ENCODE results near the gene EPGN. TPM values are rescaled to one million over a fixed set of nuclear protein-coding genes. Genes with fewer than 3 reads are reported as not detected.

Gene EPGN
- total and polyA plus RNA-seq, 12 donors, result 0.03 to 8.4 (median 0.66) TPM; not detected in 9

DNA sequence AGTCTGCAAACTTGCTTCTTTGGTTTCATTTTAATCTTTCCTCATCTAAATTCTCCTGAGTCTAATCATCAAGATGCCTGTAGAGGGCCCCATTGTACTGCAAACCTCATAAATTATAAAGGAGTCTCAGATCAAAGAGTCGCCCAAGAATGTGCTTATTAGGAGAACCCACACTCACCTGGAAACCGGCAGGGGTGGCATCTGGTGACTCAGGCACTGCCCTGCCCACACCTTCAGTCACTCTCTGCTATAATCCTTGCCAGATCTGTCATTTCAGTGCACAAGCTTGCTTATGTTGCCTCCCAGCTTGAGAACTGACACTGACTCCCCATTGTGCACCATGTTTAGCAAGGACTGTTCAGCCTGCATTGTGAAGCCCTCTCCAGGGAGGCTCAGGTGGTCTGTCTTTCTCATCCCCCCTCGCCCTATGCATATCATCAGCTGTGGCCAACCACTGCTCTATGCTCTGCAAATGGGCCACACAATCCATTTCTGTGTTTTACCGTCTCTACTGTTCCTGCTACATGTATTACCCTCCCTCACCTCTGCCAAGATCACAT is 12.4 kb downstream of the EPGN start:
- peak in 3 of 8 donors; percentile 29 to 61 (median 49) for ATAC-seq
- Histone ChIP-seq H3K27me3 (peaks cover 0 to 29% (median 7%) of the 10 kb centered on the region in 7 donors), H3K4me1 (no peaks in the 10 kb centered on the region), H3K4me3 (no peak overlapping the region), H3K36me3 (no peaks in the 10 kb centered on the region), H3K9me3 (no peaks in the 10 kb centered on the region), H3K27ac (no peak overlapping the region)
- TF ChIP-seq, protein P1, sequence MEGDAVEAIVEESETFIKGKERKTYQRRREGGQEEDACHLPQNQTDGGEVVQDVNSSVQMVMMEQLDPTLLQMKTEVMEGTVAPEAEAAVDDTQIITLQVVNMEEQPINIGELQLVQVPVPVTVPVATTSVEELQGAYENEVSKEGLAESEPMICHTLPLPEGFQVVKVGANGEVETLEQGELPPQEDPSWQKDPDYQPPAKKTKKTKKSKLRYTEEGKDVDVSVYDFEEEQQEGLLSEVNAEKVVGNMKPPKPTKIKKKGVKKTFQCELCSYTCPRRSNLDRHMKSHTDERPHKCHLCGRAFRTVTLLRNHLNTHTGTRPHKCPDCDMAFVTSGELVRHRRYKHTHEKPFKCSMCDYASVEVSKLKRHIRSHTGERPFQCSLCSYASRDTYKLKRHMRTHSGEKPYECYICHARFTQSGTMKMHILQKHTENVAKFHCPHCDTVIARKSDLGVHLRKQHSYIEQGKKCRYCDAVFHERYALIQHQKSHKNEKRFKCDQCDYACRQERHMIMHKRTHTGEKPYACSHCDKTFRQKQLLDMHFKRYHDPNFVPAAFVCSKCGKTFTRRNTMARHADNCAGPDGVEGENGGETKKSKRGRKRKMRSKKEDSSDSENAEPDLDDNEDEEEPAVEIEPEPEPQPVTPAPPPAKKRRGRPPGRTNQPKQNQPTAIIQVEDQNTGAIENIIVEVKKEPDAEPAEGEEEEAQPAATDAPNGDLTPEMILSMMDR (IDR thresholded peaks at IDR 0.05), result peak in 8 of 9 donors; percentile 12 to 57 (median 46)
- intact Hi-C loops (cut with DNase I), result loop anchor here in 6 of 10 donors (2.0 to 10.0 kb wide), 4 partner anchors 352 to 364 kb away; no protein-coding TSS in a partner anchor
- 40 to 41% methylated on average over 4 of the region's 4 CpGs for WGBS, 2 donors
- no peak for DNase-seq

DNA sequence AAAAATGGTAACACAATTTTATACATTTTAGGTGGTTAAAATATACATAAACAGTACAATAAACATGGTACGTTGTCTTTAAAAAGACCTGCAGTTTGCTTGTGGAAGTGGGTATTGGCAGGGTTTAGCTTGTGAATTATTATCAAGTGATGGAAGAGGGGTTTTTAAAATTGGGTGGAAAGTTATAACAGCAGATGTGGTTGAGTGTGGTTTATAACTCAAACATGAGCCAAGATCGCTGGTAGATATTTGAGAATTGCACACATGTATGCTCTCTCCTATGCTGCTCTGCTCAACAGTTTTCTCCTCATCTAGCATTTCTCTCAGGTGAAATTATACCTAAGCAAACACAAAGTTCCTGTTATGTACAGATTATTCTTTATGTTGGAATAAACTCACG is 14.0 kb downstream of the EPGN start:
- H3K27ac ChIP-seq, result no peak overlapping the region
- ATAC-seq, result no peak
- H3K36me3 ChIP-seq, result no peaks in the 10 kb centered on the region
- H3K27me3 ChIP-seq, result peaks cover 0 to 32% (median 7%) of the 10 kb centered on the region in 7 donors
- H3K4me3 ChIP-seq, result no peak overlapping the region
- no peak for DNase-seq
- WGBS, 2 donors, result 89 to 92% methylated on average over 3 of the region's 3 CpGs
- intact Hi-C loops (cut with DNase I), result loop anchor here in 5 of 10 donors (5.0 to 10.0 kb wide), 3 partner anchors 350 to 362 kb away; no protein-coding TSS in a partner anchor
- H3K4me1 ChIP-seq, result no peaks in the 10 kb centered on the region
- TF ChIP-seq, protein P1 (IDR thresholded peaks at IDR 0.05), result no peak
- no peaks in the 10 kb centered on the region for H3K9me3 ChIP-seq

DNA sequence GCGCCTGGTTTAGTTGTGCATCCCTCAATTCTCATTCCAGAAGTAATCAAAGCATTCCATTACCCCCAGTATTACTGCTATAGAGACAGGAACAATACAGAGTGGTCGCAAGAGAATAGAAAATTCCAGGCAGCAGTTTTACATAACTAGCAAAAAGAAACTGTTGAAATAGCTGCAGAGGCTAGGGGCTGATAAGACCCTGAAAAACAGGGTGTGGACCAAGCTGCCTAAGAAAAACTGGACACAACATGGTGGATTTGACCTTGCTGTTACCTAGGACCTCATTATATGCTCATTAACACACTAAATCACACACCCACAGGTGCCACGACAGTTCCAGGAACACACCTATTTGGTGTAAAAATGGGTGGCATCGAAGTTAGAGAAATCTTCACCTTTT is 15.4 kb downstream of the EPGN start:
- no peaks in the 10 kb centered on the region for H3K9me3 ChIP-seq
- H3K4me1 ChIP-seq, result no peaks in the 10 kb centered on the region
- 77% methylated on average over 4 of the region's 4 CpGs for WGBS, 2 donors
- ATAC-seq (no peak), DNase-seq (no peak)
- intact Hi-C loops (cut with DNase I), result loop anchor here in 5 of 10 donors (5.0 to 10.0 kb wide), 3 partner anchors 349 to 361 kb away; no protein-coding TSS in a partner anchor
- H3K4me3 ChIP-seq, result no peak overlapping the region
- TF ChIP-seq, protein P1 (IDR thresholded peaks at IDR 0.05), result no peak
- peaks cover 0 to 32% (median 7%) of the 10 kb centered on the region in 7 donors for H3K27me3 ChIP-seq
- no peak overlapping the region for H3K27ac ChIP-seq
- no peaks in the 10 kb centered on the region for H3K36me3 ChIP-seq

DNA sequence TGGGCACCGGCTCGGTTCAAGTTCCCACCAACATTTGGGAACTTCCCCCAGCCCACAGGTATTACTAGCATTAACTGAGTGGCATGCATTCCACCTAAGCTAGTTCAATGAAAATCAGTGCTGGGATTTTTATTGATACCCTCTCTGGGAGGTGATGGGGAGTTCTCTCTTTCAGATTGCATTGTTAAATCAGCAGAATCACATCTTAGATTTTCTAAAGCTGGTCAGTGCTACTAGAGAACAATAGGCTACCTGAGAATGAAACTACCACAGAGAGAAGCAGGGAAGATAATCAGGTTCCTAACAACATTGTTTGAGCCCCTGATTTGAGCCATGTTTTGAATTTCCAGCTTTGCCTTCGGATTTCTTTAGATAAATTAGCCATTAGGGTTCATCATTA is 16.0 kb downstream of the EPGN start:
- TF ChIP-seq, protein P1 (IDR thresholded peaks at IDR 0.05), result no peak
- H3K4me3 ChIP-seq, result no peak overlapping the region
- DNase-seq (no peak), ATAC-seq (no peak)
- intact Hi-C loops (cut with DNase I), result loop anchor here in 5 of 10 donors (5.0 to 10.0 kb wide), 3 partner anchors 348 to 361 kb away; no protein-coding TSS in a partner anchor
- 76 to 79% methylated on average over 3 of the region's 3 CpGs for WGBS, 2 donors
- no peaks in the 10 kb centered on the region for H3K9me3 ChIP-seq
- peaks cover 0 to 32% (median 7%) of the 10 kb centered on the region in 7 donors for H3K27me3 ChIP-seq
- no peak overlapping the region for H3K27ac ChIP-seq
- no peaks in the 10 kb centered on the region for H3K4me1 ChIP-seq
- H3K36me3 ChIP-seq, result no peaks in the 10 kb centered on the region

Measured in heart right ventricle (tissue), 16 donors.